HG03571 (cell line): ENCODE data around the gene UST.
"Not testable (repeated sequence)": the region's sequence is repeated elsewhere in the genome, so short reads cannot be mapped to it uniquely, and the experiment has no call there.

Experiments used
- ATAC-seq: cut with Tn5 transposase; IDR thresholded peaks from one replicate; pipeline ENCODE4 v1.9.1; 2021; ENCODE audit not compliant: unreplicated experiment

Gene UST

GRCh38 chr6:148997865-148998264, 251.0 kb downstream of the UST start:
- no peak for ATAC-seq

- no peak for ATAC-seq
Observed at GRCh38 chr6:148998704-148999103, 251.9 kb downstream of the UST start.

GRCh38 chr6:148999501-148999900, 252.7 kb downstream of the UST start:
- no peak for ATAC-seq

DNA sequence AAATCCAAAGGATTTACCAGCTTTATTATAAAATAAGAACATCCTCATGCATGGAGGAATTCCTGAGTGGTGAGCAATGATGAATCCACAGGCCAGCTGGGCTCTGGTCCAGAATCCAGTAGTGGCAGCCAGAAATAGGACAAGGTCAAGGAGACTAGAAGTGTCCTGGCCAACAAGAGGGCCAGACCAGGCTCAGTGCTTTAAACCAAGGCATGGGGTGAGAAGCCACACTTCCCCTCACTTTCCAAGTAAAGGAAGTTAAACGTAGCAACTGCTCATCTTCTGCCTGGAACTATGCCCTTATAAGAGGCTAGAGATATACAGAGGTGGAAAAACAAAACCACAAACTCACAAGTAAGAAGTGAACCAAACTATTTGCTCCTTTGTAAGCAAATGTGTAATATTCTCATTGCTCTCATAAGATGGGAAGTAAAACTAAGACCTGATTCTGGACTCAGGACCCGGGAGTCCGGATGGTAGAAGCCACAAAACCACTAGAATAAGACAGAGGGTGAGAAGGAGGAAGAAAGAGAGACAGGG, 253.2 kb downstream of the UST start:
- ATAC-seq = no peak

GRCh38 chr6:149001422-149001821, 254.6 kb downstream of the UST start:
- ATAC-seq = no peak

GRCh38 chr6:149003560-149003959, 256.7 kb downstream of the UST start:
- no peak for ATAC-seq

DNA sequence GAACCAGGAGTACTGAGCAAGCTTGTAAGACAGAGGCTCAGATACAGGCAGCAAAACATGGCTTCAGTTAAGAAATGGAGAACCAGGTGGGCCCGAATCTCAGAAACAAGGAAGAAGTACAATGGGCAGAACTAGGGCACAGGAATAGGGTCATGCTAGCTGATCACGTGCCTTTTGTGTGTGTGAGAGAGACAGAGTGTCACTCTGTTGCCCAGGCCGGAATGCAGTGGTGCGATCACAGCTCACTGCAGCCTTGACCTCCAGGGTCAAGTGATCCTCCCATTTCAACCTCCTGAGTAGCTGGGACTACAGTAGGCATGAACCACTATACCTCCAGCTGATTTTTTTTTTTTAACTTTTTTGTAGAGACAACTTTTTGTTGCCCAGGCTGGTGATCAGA, 257.8 kb downstream of the UST start:
- no peak for ATAC-seq

GRCh38 chr6:149006236-149006635, 259.4 kb downstream of the UST start:
- not testable (repeated sequence) for ATAC-seq

GRCh38 chr6:149006671-149007070, 259.8 kb downstream of the UST start:
- no peak for ATAC-seq

- ATAC-seq = no peak
Observed at GRCh38 chr6:149007846-149008245, 261.0 kb downstream of the UST start.

- no peak for ATAC-seq
Observed at GRCh38 chr6:149008741-149009140, 261.9 kb downstream of the UST start.

- ATAC-seq = no peak
Observed at GRCh38 chr6:149012040-149012545, 265.3 kb downstream of the UST start.

- no peak for ATAC-seq
Observed at GRCh38 chr6:149013586-149014344, 266.9 kb downstream of the UST start.

GRCh38 chr6:149014631-149015534, 268.1 kb downstream of the UST start:
- ATAC-seq = no peak

- no peak for ATAC-seq
Observed at GRCh38 chr6:149015535-149016525, 269.0 kb downstream of the UST start.

DNA sequence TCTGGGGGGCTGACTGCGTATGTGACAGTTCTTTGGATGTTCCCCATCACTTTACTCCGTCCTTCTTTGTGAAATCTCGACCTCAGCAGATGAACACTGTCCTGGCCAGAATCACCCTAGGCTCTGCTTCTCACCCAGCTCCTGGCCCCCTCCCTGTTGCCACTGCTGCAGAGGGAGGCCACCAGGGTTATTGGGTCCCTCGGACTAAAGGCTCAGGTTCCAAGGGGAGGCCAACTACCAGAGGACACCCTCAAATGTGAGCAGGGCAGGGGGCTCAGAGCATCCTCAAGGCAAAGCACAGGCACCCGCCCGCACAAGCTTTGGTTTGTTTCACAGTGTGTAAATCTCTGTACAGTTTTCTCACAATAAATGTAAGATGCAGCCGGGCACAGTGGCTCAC, 269.9 kb downstream of the UST start:
- no peak for ATAC-seq

- no peak for ATAC-seq
Observed at GRCh38 chr6:149020319-149020718, 273.5 kb downstream of the UST start.

DNA sequence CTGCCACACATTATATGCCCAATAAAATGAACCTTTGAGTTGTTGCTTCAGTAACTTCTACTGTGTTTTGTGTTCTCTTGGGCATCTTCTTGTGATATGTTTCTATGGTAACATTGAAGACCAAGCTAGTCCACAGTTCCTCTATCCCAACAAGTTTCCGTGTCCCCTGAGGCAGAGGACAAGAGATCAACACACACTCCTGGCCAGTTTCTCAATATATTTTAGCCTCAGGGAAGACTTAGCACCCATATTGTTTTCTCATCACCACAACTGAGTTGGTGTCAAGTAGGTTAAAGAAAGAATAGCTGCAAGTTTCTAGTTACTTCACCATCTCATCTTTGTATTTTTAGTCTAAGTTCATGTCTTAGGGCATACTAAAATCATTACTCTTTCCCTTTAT, 277.5 kb downstream of the UST start:
- no peak for ATAC-seq

GRCh38 chr6:149025061-149025460, 278.2 kb downstream of the UST start:
- ATAC-seq = no peak

- ATAC-seq = no peak
Observed at GRCh38 chr6:149026530-149026942, 279.7 kb downstream of the UST start.
